ENCODE data around the gene CDC45.

Gene CDC45

GRCh38 chr22:19524170-19525115 lies 44.7 kb downstream of the CDC45 start, which contains the start of gene CLDN5:
Gene CLDN5 (minus strand): TSS chr22:19524410. CDS start chr22:19524255, 155 bp downstream.
- no peak within 1 kb of the TSS for H3K18ac ChIP-seq (ENCODE audit: low read depth in 1 of 2, low read length in 2 of 2)
- no peak within 1 kb of the TSS for H2AFZ ChIP-seq (ENCODE audit: low read depth, low read length)
- no peak within 1 kb of the TSS for H2BK5ac ChIP-seq (ENCODE audit: low read depth, low read length, poor library complexity, severe bottlenecking)
- WGBS, result 4% methylated on average over 69 of the region's 69 CpGs
- H3K79me1 ChIP-seq (replicated peaks; ENCODE audit: low read length, poor library complexity, severe bottlenecking), result no peaks in the 10 kb centered on the region
- no peak within 1 kb of the TSS for H3K9ac ChIP-seq (ENCODE audit: low read length)
- H3K4me2 ChIP-seq (ENCODE audit: low read length, poor library complexity, severe bottlenecking), result peak within 1 kb of the TSS; percentile 65
- no peak within 1 kb of the TSS for H4K91ac ChIP-seq (ENCODE audit: low read length)
- no peaks in the 10 kb centered on the region for H3K9me3 ChIP-seq (ENCODE audit: control insufficient read depth, low read length)
- DNase-seq, result peak; percentile 28
- no peak within 1 kb of the TSS for H4K8ac ChIP-seq (ENCODE audit: low read length)
- H2BK12ac ChIP-seq (ENCODE audit: low read length in 2 of 2), result no peak within 1 kb of the TSS
- peak within 1 kb of the TSS; percentile 27 to 49 for H3K4me3 ChIP-seq (ENCODE audit: insufficient read depth in 1 of 2, low read depth in 1 of 2, low read length in 2 of 2)
- peaks cover 45 to 49% of the 10 kb centered on the region in 2 experiments for H3K27me3 ChIP-seq (ENCODE audit: control insufficient read depth in 1 of 2, insufficient read depth in 1 of 2, low read length in 2 of 2)
- no peak within 1 kb of the TSS for H3K14ac ChIP-seq (ENCODE audit: low read length in 2 of 2)
- no peak within 1 kb of the TSS for H3K27ac ChIP-seq (ENCODE audit: low read length, poor library complexity, severe bottlenecking)
- H3K36me3 ChIP-seq (ENCODE audit: control insufficient read depth in 1 of 2, insufficient read depth in 2 of 2, low read depth in 1 of 2, low read length in 2 of 2), result no peaks in the 10 kb centered on the region
- H2AK5ac ChIP-seq (ENCODE audit: low read length, severe bottlenecking), result no peak within 1 kb of the TSS
- H3K4me1 ChIP-seq (ENCODE audit: control insufficient read depth, insufficient read depth, low read depth, low read length), result peaks cover 19% of the 10 kb centered on the region
- no peak within 1 kb of the TSS for H3K4ac ChIP-seq (ENCODE audit: low read depth in 1 of 2, low read length in 2 of 2)
- H3K23ac ChIP-seq (ENCODE audit: low read length in 2 of 2), result no peak within 1 kb of the TSS
- H2BK120ac ChIP-seq (ENCODE audit: low read depth, low read length), result no peak within 1 kb of the TSS
- H2BK15ac ChIP-seq (ENCODE audit: low read depth, poor library complexity, severe bottlenecking), result no peak within 1 kb of the TSS

DNA sequence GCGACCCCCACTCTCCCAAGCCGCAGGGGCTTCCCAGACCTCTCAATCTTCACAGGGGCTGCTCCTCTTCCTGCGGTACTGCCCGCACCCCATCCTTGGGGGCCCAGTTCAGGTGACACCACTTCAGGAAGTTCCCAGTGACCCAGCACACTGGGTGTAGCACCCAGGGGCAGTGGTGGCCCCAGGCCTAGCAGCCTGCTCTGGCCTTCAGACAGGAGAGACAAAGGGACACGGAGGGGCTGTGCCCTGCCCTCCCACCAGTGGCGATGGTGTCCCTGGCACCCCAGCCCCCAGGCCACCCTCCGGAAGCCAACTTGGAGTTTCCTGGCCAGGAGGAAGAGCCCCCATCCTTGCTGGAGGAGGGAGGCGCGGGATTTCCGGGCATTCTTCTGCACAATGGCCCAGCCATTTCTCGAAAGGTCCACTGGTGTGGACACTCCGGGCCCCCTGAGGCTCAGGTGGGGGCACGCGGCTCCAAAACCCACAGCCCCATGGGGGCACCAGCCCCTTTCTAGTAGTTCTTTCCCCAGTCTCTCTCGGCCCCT lies 45.5 kb downstream of the CDC45 start:
- no peak overlapping the region for H3K14ac ChIP-seq (ENCODE audit: low read length in 2 of 2)
- no peak overlapping the region for H2AFZ ChIP-seq (ENCODE audit: low read depth, low read length)
- H2BK120ac ChIP-seq (ENCODE audit: low read depth, low read length), result no peak overlapping the region
- peaks cover 19% of the 10 kb centered on the region for H3K4me1 ChIP-seq (ENCODE audit: control insufficient read depth, insufficient read depth, low read depth, low read length)
- no peak overlapping the region for H3K18ac ChIP-seq (ENCODE audit: low read depth in 1 of 2, low read length in 2 of 2)
- DNase-seq, result no peak
- no peak overlapping the region for H3K9ac ChIP-seq (ENCODE audit: low read length)
- H4K91ac ChIP-seq (ENCODE audit: low read length), result no peak overlapping the region
- no peak overlapping the region for H3K4me3 ChIP-seq (ENCODE audit: insufficient read depth in 1 of 2, low read depth in 1 of 2, low read length in 2 of 2)
- no peak overlapping the region for H3K4ac ChIP-seq (ENCODE audit: low read depth in 1 of 2, low read length in 2 of 2)
- H3K36me3 ChIP-seq (ENCODE audit: control insufficient read depth in 1 of 2, insufficient read depth in 2 of 2, low read depth in 1 of 2, low read length in 2 of 2), result no peaks in the 10 kb centered on the region
- H3K27me3 ChIP-seq (ENCODE audit: control insufficient read depth in 1 of 2, insufficient read depth in 1 of 2, low read length in 2 of 2), result peaks cover 45 to 49% of the 10 kb centered on the region in 2 experiments
- no peak overlapping the region for H4K8ac ChIP-seq (ENCODE audit: low read length)
- WGBS, result 90% methylated on average over 15 of the region's 15 CpGs
- H3K9me3 ChIP-seq (ENCODE audit: control insufficient read depth, low read length), result no peaks in the 10 kb centered on the region
- no peak overlapping the region for H3K23ac ChIP-seq (ENCODE audit: low read length in 2 of 2)
- H3K4me2 ChIP-seq (ENCODE audit: low read length, poor library complexity, severe bottlenecking), result no peak overlapping the region
- no peak overlapping the region for H2AK5ac ChIP-seq (ENCODE audit: low read length, severe bottlenecking)
- H2BK12ac ChIP-seq (ENCODE audit: low read length in 2 of 2), result no peak overlapping the region
- H2BK5ac ChIP-seq (ENCODE audit: low read depth, low read length, poor library complexity, severe bottlenecking), result no peak overlapping the region
- no peaks in the 10 kb centered on the region for H3K79me1 ChIP-seq (replicated peaks; ENCODE audit: low read length, poor library complexity, severe bottlenecking)
- no peak overlapping the region for H2BK15ac ChIP-seq (ENCODE audit: low read depth, poor library complexity, severe bottlenecking)
- no peak overlapping the region for H3K27ac ChIP-seq (ENCODE audit: low read length, poor library complexity, severe bottlenecking)

DNA sequence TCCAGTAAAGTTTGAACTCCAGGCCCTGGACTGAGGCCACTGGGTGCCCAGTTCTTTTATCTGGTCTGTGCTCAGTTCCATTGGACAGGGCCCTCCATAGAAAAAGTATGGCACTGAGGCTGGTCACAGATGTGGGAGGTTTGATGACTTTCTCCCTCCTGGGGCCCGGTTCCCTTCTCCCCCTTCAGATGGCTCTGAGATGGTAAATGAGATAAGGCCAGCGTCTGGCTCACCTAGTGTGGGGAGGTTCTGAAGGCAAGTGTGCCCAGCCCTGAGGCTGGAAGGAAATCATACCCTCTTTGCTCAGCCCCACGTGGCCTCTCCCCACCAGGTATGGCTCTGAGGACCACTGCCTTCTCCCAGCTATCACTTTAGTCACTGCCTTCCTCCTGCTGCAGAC lies 45.9 kb downstream of the CDC45 start:
- Histone ChIP-seq H3K9me3 (ENCODE audit: control insufficient read depth, low read length) (no peaks in the 10 kb centered on the region), H3K27ac (ENCODE audit: low read length, poor library complexity, severe bottlenecking) (no peak overlapping the region), H2AK5ac (ENCODE audit: low read length, severe bottlenecking) (no peak overlapping the region), H2AFZ (ENCODE audit: low read depth, low read length) (no peak overlapping the region), H3K4ac (ENCODE audit: low read depth in 1 of 2, low read length in 2 of 2) (no peak overlapping the region), H3K4me1 (ENCODE audit: control insufficient read depth, insufficient read depth, low read depth, low read length) (peaks cover 19% of the 10 kb centered on the region), H3K79me1 (replicated peaks; ENCODE audit: low read length, poor library complexity, severe bottlenecking) (no peaks in the 10 kb centered on the region), H2BK120ac (ENCODE audit: low read depth, low read length) (no peak overlapping the region), H2BK15ac (ENCODE audit: low read depth, poor library complexity, severe bottlenecking) (no peak overlapping the region), H2BK5ac (ENCODE audit: low read depth, low read length, poor library complexity, severe bottlenecking) (no peak overlapping the region), H3K14ac (ENCODE audit: low read length in 2 of 2) (no peak overlapping the region), H4K8ac (ENCODE audit: low read length) (no peak overlapping the region), H3K18ac (ENCODE audit: low read depth in 1 of 2, low read length in 2 of 2) (no peak overlapping the region), H3K27me3 (ENCODE audit: control insufficient read depth in 1 of 2, insufficient read depth in 1 of 2, low read length in 2 of 2) (peaks cover 47 to 51% of the 10 kb centered on the region in 2 experiments), H2BK12ac (ENCODE audit: low read length in 2 of 2) (no peak overlapping the region), H3K9ac (ENCODE audit: low read length) (no peak overlapping the region), H3K23ac (ENCODE audit: low read length in 2 of 2) (no peak overlapping the region), H3K4me2 (ENCODE audit: low read length, poor library complexity, severe bottlenecking) (no peak overlapping the region), H3K4me3 (ENCODE audit: insufficient read depth in 1 of 2, low read depth in 1 of 2, low read length in 2 of 2) (no peak overlapping the region), H4K91ac (ENCODE audit: low read length) (no peak overlapping the region), H3K36me3 (ENCODE audit: control insufficient read depth in 1 of 2, insufficient read depth in 2 of 2, low read depth in 1 of 2, low read length in 2 of 2) (no peaks in the 10 kb centered on the region)
- WGBS, result 69% methylated on average over 3 of the region's 3 CpGs
- no peak for DNase-seq

- Histone ChIP-seq H3K27me3 (ENCODE audit: control insufficient read depth in 1 of 2, insufficient read depth in 1 of 2, low read length in 2 of 2) (peaks cover 51 to 52% of the 10 kb centered on the region in 2 experiments), H2AK5ac (ENCODE audit: low read length, severe bottlenecking) (no peak overlapping the region), H3K14ac (ENCODE audit: low read length in 2 of 2) (no peak overlapping the region), H3K23ac (ENCODE audit: low read length in 2 of 2) (no peak overlapping the region), H3K4ac (ENCODE audit: low read depth in 1 of 2, low read length in 2 of 2) (no peak overlapping the region), H2BK15ac (ENCODE audit: low read depth, poor library complexity, severe bottlenecking) (no peak overlapping the region), H4K91ac (ENCODE audit: low read length) (no peak overlapping the region), H3K36me3 (ENCODE audit: control insufficient read depth in 1 of 2, insufficient read depth in 2 of 2, low read depth in 1 of 2, low read length in 2 of 2) (no peaks in the 10 kb centered on the region), H2BK5ac (ENCODE audit: low read depth, low read length, poor library complexity, severe bottlenecking) (no peak overlapping the region), H2BK120ac (ENCODE audit: low read depth, low read length) (no peak overlapping the region), H2BK12ac (ENCODE audit: low read length in 2 of 2) (no peak overlapping the region), H3K27ac (ENCODE audit: low read length, poor library complexity, severe bottlenecking) (no peak overlapping the region), H3K4me2 (ENCODE audit: low read length, poor library complexity, severe bottlenecking) (no peak overlapping the region), H2AFZ (ENCODE audit: low read depth, low read length) (no peak overlapping the region), H3K9ac (ENCODE audit: low read length) (no peak overlapping the region), H3K4me1 (ENCODE audit: control insufficient read depth, insufficient read depth, low read depth, low read length) (peaks cover 21% of the 10 kb centered on the region), H3K79me1 (replicated peaks; ENCODE audit: low read length, poor library complexity, severe bottlenecking) (no peaks in the 10 kb centered on the region), H3K4me3 (ENCODE audit: insufficient read depth in 1 of 2, low read depth in 1 of 2, low read length in 2 of 2) (no peak overlapping the region), H3K18ac (ENCODE audit: low read depth in 1 of 2, low read length in 2 of 2) (no peak overlapping the region), H4K8ac (ENCODE audit: low read length) (no peak overlapping the region), H3K9me3 (ENCODE audit: control insufficient read depth, low read length) (no peaks in the 10 kb centered on the region)
- DNase-seq, result no peak
- WGBS, result 90% methylated on average over 11 of the region's 11 CpGs
Observed at GRCh38 chr22:19526076-19526701, 46.5 kb downstream of the CDC45 start.
